Measurements from ENCODE around the gene ERCC6L2. TPM values are rescaled to one million over a fixed set of nuclear protein-coding genes. Genes with fewer than 3 reads are reported as not detected.

The ERCC6L2 gene
- total and polyA plus RNA-seq, 2 donors (not counting 3 experiments of a cell fraction or from before 2014, with no cell fraction given), result 4.7 to 31.8 TPM

DNA sequence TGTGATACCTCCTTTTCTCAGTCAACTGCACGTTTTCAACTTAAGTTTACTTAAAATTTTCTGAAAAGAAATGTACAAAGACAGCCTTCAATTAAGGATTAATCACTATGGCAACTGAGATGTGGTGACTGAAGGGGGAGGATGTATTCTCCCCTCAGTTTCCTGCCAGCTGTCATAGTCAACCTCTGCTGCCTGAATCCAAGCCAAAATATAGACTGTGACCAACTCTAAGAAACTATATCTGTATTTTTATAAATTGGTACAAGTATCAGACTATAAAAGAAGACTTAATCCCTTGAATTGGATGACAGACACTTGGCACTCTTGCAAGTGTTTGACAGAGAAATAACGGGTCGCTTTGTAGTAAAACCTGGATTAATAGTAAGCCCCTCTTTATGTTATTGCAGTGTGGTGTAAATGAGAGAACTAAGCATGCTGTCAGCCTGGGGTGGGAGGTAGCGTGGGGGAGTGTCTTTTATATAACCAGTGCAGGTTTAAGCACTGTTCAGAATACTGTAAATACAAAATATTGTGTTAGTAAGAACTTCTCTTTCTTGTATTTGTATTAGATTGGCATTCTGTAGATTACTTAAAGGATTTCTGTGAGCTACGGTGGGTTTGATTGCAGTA, 106.4 kb downstream of the ERCC6L2 start:
- Histone ChIP-seq H3K4me2 (ENCODE audit: insufficient read depth, low read length) (no peak overlapping the region), H3K9me3 (replicated peaks; ENCODE audit: control insufficient read depth, insufficient read depth, low read length) (no peaks in the 10 kb centered on the region), H3K9me1 (replicated peaks; ENCODE audit: control insufficient read depth, extremely low read depth, insufficient read depth, low read length) (no peaks in the 10 kb centered on the region), H3K4me3 (replicated peaks in 1 of 3; ENCODE audit: insufficient read depth in 1 of 3, low read depth in 1 of 3, low read length in 3 of 3) (no peak overlapping the region), H4K20me1 (replicated peaks; ENCODE audit: control insufficient read depth, extremely low read depth, insufficient read depth, low read length) (no peaks in the 10 kb centered on the region), H3K27ac (ENCODE audit: insufficient read depth, low read depth, low read length) (no peak overlapping the region), H2AFZ (ENCODE audit: low read depth, low read length) (no peak overlapping the region), H3K4me1 (ENCODE audit: control insufficient read depth, extremely low read depth, insufficient read depth, low read length) (no peaks in the 10 kb centered on the region), H3K9ac (replicated peaks; ENCODE audit: extremely low read depth, insufficient read depth, low read length) (no peak overlapping the region), H3K79me2 (ENCODE audit: control insufficient read depth, insufficient read depth, low read length) (no peaks in the 10 kb centered on the region), H3K36me3 (ENCODE audit: control insufficient read depth in 2 of 2, extremely low read depth in 1 of 2, insufficient read depth in 2 of 2, low read length in 2 of 2) (no peaks in the 10 kb centered on the region), H3K27me3 (ENCODE audit: control insufficient read depth in 2 of 2, insufficient read depth in 2 of 2, low read length in 2 of 2) (no peaks in the 10 kb centered on the region)
- TF ChIP-seq, protein P1, sequence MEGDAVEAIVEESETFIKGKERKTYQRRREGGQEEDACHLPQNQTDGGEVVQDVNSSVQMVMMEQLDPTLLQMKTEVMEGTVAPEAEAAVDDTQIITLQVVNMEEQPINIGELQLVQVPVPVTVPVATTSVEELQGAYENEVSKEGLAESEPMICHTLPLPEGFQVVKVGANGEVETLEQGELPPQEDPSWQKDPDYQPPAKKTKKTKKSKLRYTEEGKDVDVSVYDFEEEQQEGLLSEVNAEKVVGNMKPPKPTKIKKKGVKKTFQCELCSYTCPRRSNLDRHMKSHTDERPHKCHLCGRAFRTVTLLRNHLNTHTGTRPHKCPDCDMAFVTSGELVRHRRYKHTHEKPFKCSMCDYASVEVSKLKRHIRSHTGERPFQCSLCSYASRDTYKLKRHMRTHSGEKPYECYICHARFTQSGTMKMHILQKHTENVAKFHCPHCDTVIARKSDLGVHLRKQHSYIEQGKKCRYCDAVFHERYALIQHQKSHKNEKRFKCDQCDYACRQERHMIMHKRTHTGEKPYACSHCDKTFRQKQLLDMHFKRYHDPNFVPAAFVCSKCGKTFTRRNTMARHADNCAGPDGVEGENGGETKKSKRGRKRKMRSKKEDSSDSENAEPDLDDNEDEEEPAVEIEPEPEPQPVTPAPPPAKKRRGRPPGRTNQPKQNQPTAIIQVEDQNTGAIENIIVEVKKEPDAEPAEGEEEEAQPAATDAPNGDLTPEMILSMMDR (IDR thresholded peaks at IDR 0.05; ENCODE audit: extremely low read depth in 1 of 2, insufficient read depth in 1 of 2, low read depth in 1 of 2, low read length in 2 of 2), result no peak
- TF ChIP-seq JUN (IDR thresholded peaks at IDR 0.05; ENCODE audit: borderline replicate concordance, insufficient read depth, insufficient read length, low read depth), result no peak
- TF ChIP-seq POLR2A (IDR thresholded peaks at IDR 0.05; ENCODE audit: low read depth, low read length), result no peak
- no TSS peak for BruUV-seq (replicated peaks)
- dilution Hi-C loops (cut with MboI; ENCODE audit: extremely low pct_ligation_motif_present, low sequenced_read_pairs) (no loop called here), intact Hi-C loops (cut with micrococcal nuclease) (loop anchor here (10.0 kb wide), 1 partner anchor 257 kb away; no protein-coding TSS in a partner anchor)
- DNase-seq (ENCODE audit: low read depth, low spot score) (peak; percentile 3), FAIRE-seq (no peak)
- ChIA-PET POLR2A (no interaction called here), CTCF (interaction anchor here (1.5 kb wide), 1 partner anchor 13 kb away, joined by 3 read pairs; no protein-coding TSS in a partner anchor)

- H3K79me2 ChIP-seq (ENCODE audit: control insufficient read depth, insufficient read depth, low read length), result no peaks in the 10 kb centered on the region
- no peaks in the 10 kb centered on the region for H3K9me3 ChIP-seq (replicated peaks; ENCODE audit: control insufficient read depth, insufficient read depth, low read length)
- H4K20me1 ChIP-seq (replicated peaks; ENCODE audit: control insufficient read depth, extremely low read depth, insufficient read depth, low read length), result no peaks in the 10 kb centered on the region
- FAIRE-seq (no peak), DNase-seq (ENCODE audit: low read depth, low spot score) (no peak)
- BruUV-seq (replicated peaks), result no TSS peak
- H3K27ac ChIP-seq (ENCODE audit: insufficient read depth, low read depth, low read length), result no peak overlapping the region
- POLR2A ChIA-PET, result no interaction called here
- dilution Hi-C loops (cut with MboI; ENCODE audit: extremely low pct_ligation_motif_present, low sequenced_read_pairs), result no loop called here
- H2AFZ ChIP-seq (ENCODE audit: low read depth, low read length), result no peak overlapping the region
- CTCF ChIA-PET, result interaction anchor here (0.5 kb wide), 1 partner anchor 135 kb away, joined by 4 read pairs; no protein-coding TSS in a partner anchor
- H3K4me1 ChIP-seq (ENCODE audit: control insufficient read depth, extremely low read depth, insufficient read depth, low read length), result no peaks in the 10 kb centered on the region
- intact Hi-C loops (cut with micrococcal nuclease), result loop anchor here (10.0 kb wide), 1 partner anchor 261 kb away; no protein-coding TSS in a partner anchor
- no peak overlapping the region for H3K9ac ChIP-seq (replicated peaks; ENCODE audit: extremely low read depth, insufficient read depth, low read length)
- TF ChIP-seq EZH2 (IDR thresholded peaks at IDR 0.05; ENCODE audit: borderline replicate concordance, low read depth, low read length, severe bottlenecking), result no peak
- peak; percentile 12 for TF ChIP-seq JUN (IDR thresholded peaks at IDR 0.05; ENCODE audit: borderline replicate concordance, insufficient read depth, insufficient read length, low read depth)
- TF ChIP-seq MAX (IDR thresholded peaks at IDR 0.05; ENCODE audit: insufficient read depth, insufficient read length), result no peak
- TF ChIP-seq POLR2A (IDR thresholded peaks at IDR 0.05; ENCODE audit: low read depth, low read length), result no peak
- TF ChIP-seq, protein P1 (IDR thresholded peaks at IDR 0.05; ENCODE audit: extremely low read depth in 1 of 2, insufficient read depth in 1 of 2, low read depth in 1 of 2, low read length in 2 of 2), result no peak
- no peak for TF ChIP-seq POLR2AphosphoS5 (IDR thresholded peaks at IDR 0.05; ENCODE audit: insufficient read depth, low read depth, low read length)
- no peak overlapping the region for H3K4me2 ChIP-seq (ENCODE audit: insufficient read depth, low read length)
- H3K4me3 ChIP-seq (replicated peaks in 1 of 3; ENCODE audit: insufficient read depth in 1 of 3, low read depth in 1 of 3, low read length in 3 of 3), result no peak overlapping the region
- H3K36me3 ChIP-seq (ENCODE audit: control insufficient read depth in 2 of 2, extremely low read depth in 1 of 2, insufficient read depth in 2 of 2, low read length in 2 of 2), result no peaks in the 10 kb centered on the region
- H3K9me1 ChIP-seq (replicated peaks; ENCODE audit: control insufficient read depth, extremely low read depth, insufficient read depth, low read length), result no peaks in the 10 kb centered on the region
- H3K27me3 ChIP-seq (ENCODE audit: control insufficient read depth in 2 of 2, insufficient read depth in 2 of 2, low read length in 2 of 2), result no peaks in the 10 kb centered on the region
Observed at GRCh38 chr9:95985440-95986055, 110.1 kb downstream of the ERCC6L2 start.
